Inferior parietal cortex (tissue), 1 donor: ENCODE results near the gene PRUNE2.

ENCODE experiments used
- DNase-seq: peaks from one replicate; pipeline ENCODE4 v3.0.0-alpha.2; 2016; ENCODE audit errors: extremely low spot score

Gene PRUNE2

GRCh38 chr9:76624391-76625048 is 281.4 kb downstream of the PRUNE2 start:
- DNase-seq, result no peak

DNA sequence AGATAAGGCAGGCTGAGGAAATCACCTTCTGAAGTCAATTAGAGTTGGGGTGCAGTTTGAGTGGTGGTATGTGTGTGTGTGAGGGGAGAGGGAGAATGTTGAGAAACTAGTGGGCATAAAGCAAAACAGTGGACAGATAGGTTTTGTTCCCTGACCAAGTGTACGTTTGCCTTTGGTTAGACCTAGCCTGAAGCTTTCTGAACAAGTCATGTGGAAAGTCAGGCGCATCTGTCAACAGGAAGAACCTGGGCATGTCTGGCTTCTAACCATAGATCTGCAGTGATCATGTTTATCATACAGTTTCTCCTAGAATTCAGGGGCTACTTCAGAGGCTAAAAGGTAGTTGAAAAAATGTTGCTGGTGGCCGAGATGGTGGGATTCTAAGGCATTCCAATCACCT is 284.9 kb downstream of the PRUNE2 start:
- no peak for DNase-seq

DNA sequence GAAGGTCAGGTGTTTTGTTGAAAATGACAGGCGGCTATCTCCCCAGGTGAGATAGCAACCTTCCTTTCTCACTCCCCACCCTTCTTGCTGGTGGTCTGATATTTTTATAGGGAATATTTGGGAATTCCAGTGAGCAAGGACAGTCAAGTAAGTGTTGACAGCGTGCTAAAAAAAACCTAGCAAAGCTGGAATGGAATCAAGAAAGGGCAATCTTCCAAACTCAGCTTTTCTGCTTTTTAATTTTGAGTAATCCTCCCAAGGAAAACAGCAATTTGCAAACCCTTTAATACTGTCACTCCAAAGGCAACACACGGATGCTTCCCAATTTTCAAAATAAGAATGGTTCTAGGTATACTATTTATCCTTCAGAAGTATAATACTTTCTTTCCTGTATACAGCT is 285.3 kb downstream of the PRUNE2 start:
- DNase-seq, result no peak

- DNase-seq, result no peak
These were observed 286.3 kb downstream of the PRUNE2 start for GRCh38 chr9:76619640-76620039.

GRCh38 chr9:76619197-76619596 is 286.7 kb downstream of the PRUNE2 start:
- no peak for DNase-seq

GRCh38 chr9:76618762-76619161 is 287.2 kb downstream of the PRUNE2 start:
- DNase-seq, result no peak

- DNase-seq, result no peak
These were observed 288.3 kb downstream of the PRUNE2 start for GRCh38 chr9:76617497-76618175.

DNA sequence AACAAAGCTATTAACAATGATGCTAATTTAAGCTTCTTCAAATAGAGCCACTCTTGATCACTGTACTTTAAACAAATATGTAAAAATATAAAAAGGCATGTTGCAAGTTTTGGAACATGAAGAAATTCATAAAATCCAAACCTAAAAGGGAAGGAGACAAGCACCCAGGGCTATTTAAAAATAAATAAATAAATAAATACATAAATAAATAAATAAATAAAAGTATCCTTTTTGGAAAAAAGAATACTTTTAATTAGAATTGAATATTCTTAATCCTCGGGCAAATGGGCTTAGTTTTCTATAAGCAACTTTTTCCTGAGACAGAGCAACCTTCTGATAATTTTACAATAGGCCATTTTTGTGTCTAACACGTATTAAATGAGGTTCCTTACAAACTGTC is 289.1 kb downstream of the PRUNE2 start:
- DNase-seq, result no peak

DNA sequence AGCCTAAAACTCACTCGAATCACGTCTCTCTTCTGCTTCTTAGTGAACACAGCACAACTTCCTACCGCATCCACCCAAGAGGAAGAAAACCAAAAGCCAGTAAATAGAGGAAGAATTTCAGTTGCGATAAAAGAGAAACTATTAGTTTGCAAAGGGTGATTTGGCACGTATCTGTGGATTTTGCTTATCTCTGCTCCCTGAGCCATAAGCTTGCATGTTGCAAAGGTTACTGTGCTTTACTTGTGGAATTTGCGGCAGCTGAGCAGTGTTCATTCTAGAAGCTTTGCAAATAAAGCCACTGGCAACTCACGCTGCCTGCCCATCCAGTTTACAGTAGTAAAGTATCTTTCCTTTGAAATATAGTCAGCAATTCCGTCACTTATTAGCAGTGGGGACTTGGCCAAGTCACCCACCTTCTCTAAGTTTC is 290.7 kb downstream of the PRUNE2 start:
- DNase-seq, result no peak

GRCh38 chr9:76613974-76614373 is 291.9 kb downstream of the PRUNE2 start:
- DNase-seq, result no peak

DNA sequence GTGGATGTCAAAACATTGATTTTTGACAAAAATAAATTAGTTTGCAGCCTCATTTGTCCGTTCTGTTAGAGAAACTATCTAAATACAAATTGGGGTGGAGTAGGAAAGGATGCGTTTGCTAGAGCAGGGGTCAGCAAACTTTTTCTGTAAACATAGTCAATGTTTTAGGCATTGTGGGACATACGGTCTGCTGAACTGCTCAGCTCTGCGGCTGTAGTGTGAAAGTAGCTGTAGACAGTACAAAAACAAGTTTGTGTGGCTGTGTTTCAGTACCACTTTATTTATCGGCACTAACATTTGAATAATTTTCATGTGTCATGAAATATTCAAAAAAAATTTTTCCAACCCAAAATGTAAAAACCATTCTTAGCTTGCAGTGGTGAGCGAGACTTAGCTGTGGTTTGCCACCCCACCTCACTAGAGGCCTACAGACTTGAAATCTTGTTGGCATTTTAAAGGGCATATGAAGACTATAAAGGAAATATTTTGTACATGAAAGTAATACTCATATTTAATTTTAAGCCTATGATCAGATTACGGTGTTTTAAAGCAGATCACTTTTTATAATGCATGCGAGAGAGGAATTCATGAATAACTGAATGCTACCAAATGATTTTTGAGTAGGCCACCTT is 292.6 kb downstream of the PRUNE2 start:
- DNase-seq, result no peak

DNA sequence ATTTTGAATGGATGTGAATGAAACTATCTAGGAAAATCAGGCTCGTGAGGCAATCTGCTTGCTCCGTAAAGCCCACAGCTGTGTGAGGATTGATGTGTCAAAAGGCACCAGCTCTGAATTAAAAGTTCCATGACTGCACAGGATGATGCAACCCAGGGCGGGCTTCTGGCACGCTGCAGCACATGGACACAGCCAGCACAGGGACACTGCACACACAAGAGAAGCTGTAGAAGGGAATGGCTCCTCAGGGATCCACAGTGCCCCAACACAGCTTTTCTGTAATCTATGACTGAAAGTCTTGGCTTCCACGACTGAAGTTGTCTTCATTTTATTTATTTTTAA is 295.9 kb downstream of the PRUNE2 start:
- no peak for DNase-seq

DNA sequence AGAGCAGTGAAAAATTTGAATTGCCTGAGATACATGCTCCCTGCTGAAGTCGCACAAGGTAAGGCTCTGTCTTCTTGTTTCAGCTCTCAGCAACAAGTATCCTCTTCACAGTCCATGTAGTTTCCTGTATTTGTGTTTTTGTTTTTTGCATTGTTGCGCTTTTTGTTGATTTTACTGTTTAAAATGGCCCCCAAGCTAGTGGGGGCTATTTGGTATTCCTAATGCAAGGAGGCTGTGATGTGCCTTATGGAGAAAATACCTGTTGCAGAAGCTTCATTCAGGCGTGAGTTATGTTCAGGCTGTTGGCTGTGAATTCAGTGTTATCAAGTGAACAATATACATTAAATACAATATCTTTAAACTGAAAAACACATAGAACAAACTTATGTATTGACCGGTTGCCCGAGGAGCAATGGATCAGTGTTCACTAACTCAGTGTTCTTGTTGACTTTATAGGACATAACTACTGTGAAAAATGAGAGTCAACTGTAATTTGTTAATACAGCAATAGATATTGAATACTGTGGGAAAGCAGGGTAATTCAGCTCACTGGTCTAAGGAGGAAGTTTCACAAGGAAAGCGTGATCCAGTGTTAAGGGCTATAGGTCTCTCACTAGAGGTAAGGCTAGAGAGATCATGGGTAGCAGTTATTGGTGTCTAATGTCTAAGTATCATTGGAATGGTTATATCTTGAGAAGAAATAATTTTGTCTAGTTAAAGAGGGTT is 296.5 kb downstream of the PRUNE2 start:
- no peak for DNase-seq

- DNase-seq, result no peak
These were observed 297.2 kb downstream of the PRUNE2 start for GRCh38 chr9:76608575-76609273.

DNA sequence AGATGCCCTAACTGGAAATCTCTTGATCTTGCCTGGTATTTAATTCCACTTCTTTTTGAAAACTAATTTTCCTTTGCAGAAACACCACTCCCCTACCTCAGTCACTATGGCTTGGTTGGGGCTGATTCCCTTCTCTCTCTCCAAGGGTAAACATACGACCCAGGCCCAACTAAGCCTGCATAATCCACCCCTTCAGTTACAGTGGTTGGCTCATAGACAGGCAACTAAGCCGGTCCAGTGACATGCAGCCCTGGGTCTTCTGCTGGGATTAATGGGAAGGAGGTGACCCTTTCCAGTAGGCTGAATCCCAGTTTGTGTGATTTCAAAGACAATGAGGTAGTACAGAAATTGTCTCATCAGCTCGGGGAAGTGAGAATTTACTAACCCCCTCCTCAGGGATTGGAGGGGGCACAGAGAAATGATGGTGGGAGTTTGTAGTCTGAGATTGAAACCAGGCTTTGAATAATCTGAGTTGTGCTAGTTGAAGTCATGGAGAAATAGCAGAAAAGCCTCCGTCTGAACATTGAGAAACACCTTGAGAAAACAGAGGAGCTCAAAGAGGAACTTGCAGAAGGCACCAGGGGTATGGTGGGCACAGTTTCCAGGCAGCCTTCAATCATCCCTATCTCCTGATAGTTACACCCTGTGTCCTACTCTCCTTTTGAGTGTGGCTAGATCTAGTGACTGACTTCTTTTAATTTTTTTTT is 298.0 kb downstream of the PRUNE2 start:
- no peak for DNase-seq

GRCh38 chr9:76605321-76605900 is 300.5 kb downstream of the PRUNE2 start:
- DNase-seq, result no peak

DNA sequence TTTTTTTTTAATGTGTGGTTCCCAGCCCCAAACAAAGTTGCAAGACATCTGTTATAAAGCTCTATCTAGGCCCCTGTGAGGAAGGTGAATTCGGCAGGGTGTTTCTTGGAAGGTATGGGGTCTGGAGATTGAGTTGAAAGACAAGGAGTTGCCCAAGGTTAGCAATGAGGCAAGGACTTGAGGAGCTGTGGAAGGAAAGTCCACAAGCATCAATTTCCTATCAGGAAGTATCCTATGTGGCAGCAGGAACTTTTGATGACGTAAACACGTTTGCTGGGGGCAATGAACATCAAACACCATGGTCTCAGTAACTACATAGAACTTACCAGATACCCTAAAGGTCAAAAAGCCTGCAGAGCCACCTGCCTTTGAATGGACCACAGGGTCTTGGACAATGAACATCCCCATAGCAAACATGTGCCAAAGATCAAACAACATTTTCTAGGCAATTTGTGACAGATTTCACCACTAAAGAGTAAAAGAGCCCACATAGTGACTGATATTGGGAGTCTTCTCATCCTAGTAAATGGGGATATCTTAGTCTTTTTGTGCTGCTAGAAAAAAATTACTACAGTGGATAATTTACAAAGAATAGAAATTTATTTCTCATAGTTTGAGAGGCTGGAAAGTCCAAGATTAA is 301.9 kb downstream of the PRUNE2 start:
- DNase-seq, result no peak

DNA sequence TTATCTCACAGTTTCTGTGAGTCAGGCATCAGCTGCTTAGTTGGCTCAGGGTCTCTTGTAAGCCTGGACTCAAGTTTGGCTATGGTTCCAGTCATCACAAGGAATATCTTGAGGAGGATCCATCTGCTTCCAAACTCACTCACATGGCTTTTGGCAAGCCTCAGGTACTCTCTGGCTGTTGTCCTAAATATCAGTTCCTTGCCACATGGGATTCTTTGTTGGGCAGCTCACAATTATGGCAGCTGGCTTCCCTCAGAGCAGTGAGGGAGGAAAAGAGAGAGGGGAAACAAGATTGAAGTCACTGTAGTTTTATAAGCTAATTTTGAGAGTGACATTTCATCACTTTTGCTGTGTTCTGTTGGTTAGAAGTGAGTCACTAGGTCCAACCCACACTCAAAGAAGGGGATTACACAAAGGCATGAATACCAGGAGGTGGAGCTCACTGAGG is 302.4 kb downstream of the PRUNE2 start:
- DNase-seq, result no peak

DNA sequence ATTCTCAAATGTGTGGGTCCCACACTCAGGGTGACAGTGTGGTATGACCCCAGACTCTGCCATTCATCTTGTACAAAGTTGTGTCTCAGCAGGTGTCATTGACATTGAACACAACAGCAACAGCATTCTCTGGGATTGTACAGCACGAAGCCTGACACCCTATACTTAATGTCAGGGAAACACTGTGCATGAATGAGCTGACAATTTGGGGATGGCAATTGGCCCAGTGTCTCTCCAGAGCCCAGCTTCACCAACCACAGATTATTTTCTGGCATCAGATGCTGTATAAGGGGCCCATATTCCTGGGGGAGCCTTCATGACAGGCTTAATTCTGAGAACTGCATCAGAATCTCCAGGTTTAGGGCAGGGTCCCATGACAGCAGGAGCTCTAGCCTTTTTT is 303.7 kb downstream of the PRUNE2 start:
- no peak for DNase-seq

GRCh38 chr9:76600007-76600615 is 305.8 kb downstream of the PRUNE2 start:
- no peak for DNase-seq
